ENCODE results near the gene DLG1.
A peak's percentile ranks its signal among the peaks of the same experiment; 100 is the strongest.

Gene DLG1

GRCh38 chr3:197306374-197307086 is 8.1 kb upstream of the DLG1 start:
- DNase-seq (ENCODE audit: low read depth): no peak
- TF ChIP-seq, protein P1, sequence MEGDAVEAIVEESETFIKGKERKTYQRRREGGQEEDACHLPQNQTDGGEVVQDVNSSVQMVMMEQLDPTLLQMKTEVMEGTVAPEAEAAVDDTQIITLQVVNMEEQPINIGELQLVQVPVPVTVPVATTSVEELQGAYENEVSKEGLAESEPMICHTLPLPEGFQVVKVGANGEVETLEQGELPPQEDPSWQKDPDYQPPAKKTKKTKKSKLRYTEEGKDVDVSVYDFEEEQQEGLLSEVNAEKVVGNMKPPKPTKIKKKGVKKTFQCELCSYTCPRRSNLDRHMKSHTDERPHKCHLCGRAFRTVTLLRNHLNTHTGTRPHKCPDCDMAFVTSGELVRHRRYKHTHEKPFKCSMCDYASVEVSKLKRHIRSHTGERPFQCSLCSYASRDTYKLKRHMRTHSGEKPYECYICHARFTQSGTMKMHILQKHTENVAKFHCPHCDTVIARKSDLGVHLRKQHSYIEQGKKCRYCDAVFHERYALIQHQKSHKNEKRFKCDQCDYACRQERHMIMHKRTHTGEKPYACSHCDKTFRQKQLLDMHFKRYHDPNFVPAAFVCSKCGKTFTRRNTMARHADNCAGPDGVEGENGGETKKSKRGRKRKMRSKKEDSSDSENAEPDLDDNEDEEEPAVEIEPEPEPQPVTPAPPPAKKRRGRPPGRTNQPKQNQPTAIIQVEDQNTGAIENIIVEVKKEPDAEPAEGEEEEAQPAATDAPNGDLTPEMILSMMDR (IDR thresholded peaks at IDR 0.05; ENCODE audit: low read depth, low read length, missing control alignments): no peak
- no peak overlapping the region for H3K4me3 ChIP-seq (ENCODE audit: low read depth, low read length)

DNA sequence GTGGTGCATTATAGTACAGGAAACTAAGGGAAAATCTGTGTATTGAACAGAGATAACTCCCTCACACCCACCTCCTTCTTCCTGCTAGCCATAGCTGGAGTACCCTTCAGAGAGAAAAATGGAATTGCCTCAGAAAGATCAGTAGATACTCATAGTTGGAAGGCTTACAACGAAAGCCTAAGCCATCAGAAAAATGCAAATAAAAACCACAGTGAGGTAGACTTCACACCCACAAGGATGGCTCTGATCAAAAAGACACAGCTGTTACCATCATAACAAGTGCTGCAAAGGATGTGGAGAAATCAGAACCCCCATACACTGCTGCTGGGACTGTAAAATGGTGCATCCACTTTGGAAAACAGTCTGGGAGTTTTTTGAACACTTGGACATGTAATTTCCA is 7.4 kb upstream of the DLG1 start:
- DNase-seq (ENCODE audit: low read depth): peak; percentile 57
- no peak overlapping the region for H3K4me3 ChIP-seq (ENCODE audit: low read depth, low read length)
- TF ChIP-seq, protein P1 (IDR thresholded peaks at IDR 0.05; ENCODE audit: low read depth, low read length, missing control alignments): no peak

DNA sequence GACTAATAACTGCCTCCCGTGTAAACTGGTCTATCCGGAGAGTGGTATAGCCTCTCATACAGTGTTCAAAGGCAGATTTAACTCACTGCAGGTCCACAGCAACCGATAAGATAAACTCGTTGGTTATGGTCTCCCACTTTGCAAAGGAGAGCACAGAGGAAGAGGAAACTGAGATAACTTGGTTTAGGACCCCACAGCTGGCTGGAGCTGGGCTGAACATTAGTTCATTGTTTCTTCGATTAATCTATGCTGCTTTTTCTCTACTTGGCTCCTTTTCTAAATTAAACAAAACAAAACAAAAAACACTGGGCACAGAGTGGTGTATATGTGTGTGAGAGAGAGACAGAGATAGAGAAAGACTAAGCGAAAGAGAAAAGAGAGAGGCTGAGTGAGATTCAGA is 5.0 kb upstream of the DLG1 start:
- TF ChIP-seq, protein P1 (IDR thresholded peaks at IDR 0.05; ENCODE audit: low read depth, low read length, missing control alignments): no peak
- DNase-seq (ENCODE audit: low read depth): no peak
- no peak overlapping the region for H3K4me3 ChIP-seq (ENCODE audit: low read depth, low read length)

GRCh38 chr3:197302696-197303341 is 4.4 kb upstream of the DLG1 start:
- DNase-seq (ENCODE audit: low read depth): no peak
- TF ChIP-seq, protein P1 (IDR thresholded peaks at IDR 0.05; ENCODE audit: low read depth, low read length, missing control alignments): no peak
- no peak overlapping the region for H3K4me3 ChIP-seq (ENCODE audit: low read depth, low read length)

DNA sequence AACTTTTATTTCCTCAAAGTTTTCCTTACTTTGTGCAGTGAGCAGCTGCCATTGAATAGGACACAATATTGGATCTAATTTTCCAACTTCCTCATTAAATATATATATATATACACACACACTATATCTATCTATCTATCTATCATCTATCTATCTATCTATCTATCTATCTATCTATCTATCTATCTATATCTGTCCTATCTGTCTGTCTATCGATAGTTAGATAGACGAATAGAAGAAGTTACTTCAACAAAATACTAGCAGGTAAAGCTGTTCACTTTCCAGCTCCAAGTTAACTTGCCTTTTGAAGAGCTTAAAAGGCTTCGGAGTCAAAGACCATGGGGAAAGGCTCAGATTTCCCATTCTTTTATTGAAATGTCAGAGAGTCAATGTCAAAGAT is 3.6 kb upstream of the DLG1 start:
- no peak for DNase-seq (ENCODE audit: low read depth)
- TF ChIP-seq, protein P1 (IDR thresholded peaks at IDR 0.05; ENCODE audit: low read depth, low read length, missing control alignments): no peak
- H3K4me3 ChIP-seq (ENCODE audit: low read depth, low read length): no peak overlapping the region

- TF ChIP-seq, protein P1 (IDR thresholded peaks at IDR 0.05; ENCODE audit: low read depth, low read length, missing control alignments): no peak
- no peak for DNase-seq (ENCODE audit: low read depth)
- no peak overlapping the region for H3K4me3 ChIP-seq (ENCODE audit: low read depth, low read length)
Observed at GRCh38 chr3:197300361-197300760, 1.9 kb upstream of the DLG1 start.

All from GM12864 (cell line).